ENCODE measurements around the gene LHCGR. TPM values are rescaled to one million over a fixed set of nuclear protein-coding genes. Genes with fewer than 3 reads are reported as not detected.

The LHCGR gene
- polyA plus RNA-seq, 1 experiment = not detected

- no peak for DNase-seq (ENCODE audit: low read depth)
- Histone ChIP-seq H3K4me3 (ENCODE audit: low read depth, low read length) (no peak overlapping the region), H3K27me3 (ENCODE audit: control insufficient read depth, insufficient read depth, low read length) (no peaks in the 10 kb centered on the region), H3K36me3 (ENCODE audit: control insufficient read depth, insufficient read depth, low read length) (no peaks in the 10 kb centered on the region)
- TF ChIP-seq CTCF (IDR thresholded peaks at IDR 0.05; ENCODE audit: insufficient read depth, low read depth, low read length) = no peak
- ChIA-PET POLR2A (no interaction called here), CTCF (no interaction called here)
Observed at GRCh38 chr2:48790407-48791170, 35.1 kb upstream of the LHCGR start.

- ChIA-PET CTCF (no interaction called here), POLR2A (no interaction called here)
- H3K36me3 ChIP-seq (ENCODE audit: control insufficient read depth, insufficient read depth, low read length) = no peaks in the 10 kb centered on the region
- no peak for TF ChIP-seq CTCF (IDR thresholded peaks at IDR 0.05; ENCODE audit: insufficient read depth, low read depth, low read length)
- DNase-seq (ENCODE audit: low read depth) = no peak
- H3K27me3 ChIP-seq (ENCODE audit: control insufficient read depth, insufficient read depth, low read length) = no peaks in the 10 kb centered on the region
- no peak overlapping the region for H3K4me3 ChIP-seq (ENCODE audit: low read depth, low read length)
Observed at GRCh38 chr2:48787580-48787979, 32.1 kb upstream of the LHCGR start.

GRCh38 chr2:48781366-48781765 is 25.8 kb upstream of the LHCGR start:
- DNase-seq (ENCODE audit: low read depth) = no peak
- CTCF ChIA-PET = interaction anchor here (1.0 kb wide), 2 partner anchors 8 to 10 kb away, joined by 3 read pairs; no protein-coding TSS in a partner anchor
- Histone ChIP-seq H3K36me3 (ENCODE audit: control insufficient read depth, insufficient read depth, low read length) (no peaks in the 10 kb centered on the region), H3K27me3 (ENCODE audit: control insufficient read depth, insufficient read depth, low read length) (no peaks in the 10 kb centered on the region), H3K4me3 (ENCODE audit: low read depth, low read length) (no peak overlapping the region)
- TF ChIP-seq CTCF (IDR thresholded peaks at IDR 0.05; ENCODE audit: insufficient read depth, low read depth, low read length) = no peak
- POLR2A ChIA-PET = no interaction called here

- Histone ChIP-seq H3K36me3 (ENCODE audit: control insufficient read depth, insufficient read depth, low read length) (no peaks in the 10 kb centered on the region), H3K4me3 (ENCODE audit: low read depth, low read length) (no peak overlapping the region), H3K27me3 (ENCODE audit: control insufficient read depth, insufficient read depth, low read length) (no peaks in the 10 kb centered on the region)
- DNase-seq (ENCODE audit: low read depth) = no peak
- TF ChIP-seq CTCF (IDR thresholded peaks at IDR 0.05; ENCODE audit: insufficient read depth, low read depth, low read length) = no peak
- ChIA-PET CTCF (no interaction called here), POLR2A (no interaction called here)
Observed at GRCh38 chr2:48779019-48779716, 23.6 kb upstream of the LHCGR start.

GRCh38 chr2:48774251-48774650 is 18.7 kb upstream of the LHCGR start:
- ChIA-PET CTCF (no interaction called here), POLR2A (no interaction called here)
- H3K36me3 ChIP-seq (ENCODE audit: control insufficient read depth, insufficient read depth, low read length) = no peaks in the 10 kb centered on the region
- no peak overlapping the region for H3K4me3 ChIP-seq (ENCODE audit: low read depth, low read length)
- no peak for TF ChIP-seq CTCF (IDR thresholded peaks at IDR 0.05; ENCODE audit: insufficient read depth, low read depth, low read length)
- DNase-seq (ENCODE audit: low read depth) = no peak
- H3K27me3 ChIP-seq (ENCODE audit: control insufficient read depth, insufficient read depth, low read length) = no peaks in the 10 kb centered on the region
